22Rv1 (cell line): ENCODE results near the gene FANCB.
A peak's percentile ranks its signal among the peaks of the same experiment; 100 is the strongest.

Experiments used
- H3K27ac ChIP-seq: fragments of 450-650 bp; 2 replicates; pipeline ENCODE4 v1.5.1; 2017
- CTCF ChIP-seq: fragments of 450-650 bp; IDR thresholded peaks from 2 replicates; pipeline ENCODE4 v1.5.1; 2017; ENCODE audit warnings: mild to moderate bottlenecking
- ZFX ChIP-seq: fragments of 450-650 bp; IDR thresholded peaks from 2 replicates; pipeline ENCODE4 v1.6.1; 2017; ENCODE audit warnings: antibody characterized with exemption, borderline replicate concordance

FANCB gene

GRCh38 chrX:14872851-14873675 is at the start of gene FANCB, which contains the start of gene MOSPD2:
FANCB (minus strand) TSS chrX:14873069; CDS start chrX:14865510, 7,559 bp downstream.
MOSPD2 (plus strand) TSS chrX:14873421; CDS start chrX:14873529, 108 bp downstream.
- peak within 1 kb of the TSS; percentile 52 for H3K27ac ChIP-seq

GRCh38 chrX:14922437-14922836 is 49.6 kb upstream of the FANCB start:
- TF ChIP-seq CTCF (no peak), ZFX (no peak)
- no peak overlapping the region for H3K27ac ChIP-seq

More at GRCh38 chrX:14872851-14873675, at the start of gene FANCB, which contains the start of gene MOSPD2:
- TF ChIP-seq CTCF (no peak), ZFX (no peak)

GRCh38 chrX:14920196-14920595 is 47.3 kb upstream of the FANCB start:
- TF ChIP-seq CTCF (no peak), ZFX (no peak)
- no peak overlapping the region for H3K27ac ChIP-seq

DNA sequence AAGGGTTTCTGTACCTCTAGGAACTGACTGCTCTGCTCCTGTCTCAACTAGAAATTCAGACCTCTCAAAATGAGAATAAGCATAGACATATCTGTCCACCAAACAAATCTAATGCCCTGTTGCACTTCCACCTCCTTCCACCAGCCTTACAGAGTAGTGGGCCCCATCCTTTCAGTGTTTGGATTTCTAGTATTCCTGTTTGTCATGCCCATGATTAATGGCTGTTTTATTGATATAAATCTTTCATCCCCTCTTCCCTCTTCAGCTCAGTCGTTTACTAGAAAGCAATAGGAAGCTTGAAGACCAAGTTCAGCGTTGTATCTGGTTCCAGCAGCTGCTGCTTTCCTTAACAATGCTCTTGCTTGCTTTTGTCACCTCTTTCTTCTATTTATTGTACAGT is 46.5 kb upstream of the FANCB start:
- H3K27ac ChIP-seq, result no peak overlapping the region
- TF ChIP-seq ZFX (no peak), CTCF (no peak)

GRCh38 chrX:14916017-14916674 is 43.3 kb upstream of the FANCB start:
- no peak overlapping the region for H3K27ac ChIP-seq
- TF ChIP-seq CTCF (no peak), ZFX (no peak)

- TF ChIP-seq ZFX, result no peak
- TF ChIP-seq CTCF, result no peak
- H3K27ac ChIP-seq, result no peak overlapping the region
Observed at GRCh38 chrX:14915596-14915995, 42.7 kb upstream of the FANCB start.

GRCh38 chrX:14913241-14913640 is 40.4 kb upstream of the FANCB start:
- TF ChIP-seq CTCF (no peak), ZFX (no peak)
- no peak overlapping the region for H3K27ac ChIP-seq
